SK-N-SH treated with all-trans-retinoic acid at 6 μM for 48 hours (cell line): ENCODE results near the gene TMEM134.

Experiments used
- ARNTL ChIP-seq: fragments of 450-650 bp; formaldehyde crosslinking; IDR thresholded peaks from 2 replicates; pipeline ENCODE4 v1.5.0; 2020; ENCODE audit warnings: low read depth, mild to moderate bottlenecking, moderate library complexity, borderline replicate concordance
- ZFP30 ChIP-seq: fragments of 450-650 bp; formaldehyde crosslinking; IDR thresholded peaks from 2 replicates; pipeline ENCODE4 v1.5.0; 2022; ENCODE audit warnings: mild to moderate bottlenecking, moderate library complexity

DNA sequence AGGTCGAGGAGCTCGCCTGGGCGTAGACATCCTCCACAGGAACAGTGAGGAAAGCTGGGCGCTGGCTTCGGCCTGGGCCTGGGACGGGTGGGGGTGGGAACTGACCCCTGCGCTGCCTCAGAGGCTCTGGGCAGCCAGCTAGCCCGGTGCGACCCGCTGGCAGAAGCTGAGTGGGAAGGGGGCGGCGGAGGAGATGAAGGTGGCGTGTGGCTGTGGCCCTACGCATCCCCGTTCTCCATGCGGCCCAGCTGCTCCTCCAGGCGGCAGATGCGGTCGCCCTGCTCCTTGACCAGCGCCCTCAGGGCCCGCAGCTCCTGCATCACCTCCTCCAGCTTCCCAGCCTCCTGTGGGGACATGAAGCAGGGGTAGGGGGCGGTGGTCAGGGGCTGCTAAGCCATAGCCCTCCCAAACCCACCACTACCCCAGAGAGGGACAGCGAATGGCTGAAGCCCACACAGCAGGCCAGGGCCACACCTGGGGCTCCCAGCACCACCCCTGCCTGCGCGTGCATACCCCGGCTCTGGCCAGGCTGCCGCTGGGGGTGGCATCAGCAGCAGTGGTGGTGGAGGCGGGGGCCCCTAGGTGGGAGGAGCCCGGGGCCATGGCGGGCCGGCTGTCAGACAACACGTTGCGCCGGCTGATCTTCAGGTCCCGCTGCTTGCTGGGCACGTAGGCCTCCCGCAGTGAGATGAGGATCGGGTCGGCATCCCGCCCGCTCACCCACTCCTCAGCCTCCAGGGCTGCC, 30.7 kb downstream of the TMEM134 start:
- TF ChIP-seq ARNTL (CRISPR knock-in tag) (no peak), ZFP30 (no peak)
